T-helper 22 cell (primary cell): ENCODE results near the gene DLG2.

Experiments
- DNase-seq: peaks from one replicate; pipeline ENCODE4 v3.0.0-alpha.2; 2020; ENCODE audit warnings: low read depth

DLG2 gene

GRCh38 chr11:84193706-84194105 is 1433.4 kb downstream of the DLG2 start:
- DNase-seq: no peak

DNA sequence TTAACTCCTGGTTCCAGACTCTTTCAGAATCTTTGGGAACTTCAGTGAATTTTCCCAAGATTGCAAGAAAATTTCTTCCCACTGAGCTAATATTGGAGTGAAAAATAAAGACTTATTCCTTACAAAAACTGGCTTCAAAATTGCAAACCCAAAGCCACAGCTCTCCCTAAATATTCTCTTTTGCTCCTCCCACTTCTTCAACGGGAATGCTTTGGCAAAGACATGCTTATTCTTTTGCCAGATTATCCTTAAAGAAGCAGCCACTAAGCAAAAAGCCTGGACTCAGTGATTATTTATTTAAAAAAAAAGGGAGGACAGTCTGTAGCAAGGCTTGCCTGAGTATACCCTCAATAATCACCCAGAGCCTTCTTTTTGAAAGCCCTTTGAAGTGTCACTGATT is 1438.6 kb downstream of the DLG2 start:
- DNase-seq: no peak

DNA sequence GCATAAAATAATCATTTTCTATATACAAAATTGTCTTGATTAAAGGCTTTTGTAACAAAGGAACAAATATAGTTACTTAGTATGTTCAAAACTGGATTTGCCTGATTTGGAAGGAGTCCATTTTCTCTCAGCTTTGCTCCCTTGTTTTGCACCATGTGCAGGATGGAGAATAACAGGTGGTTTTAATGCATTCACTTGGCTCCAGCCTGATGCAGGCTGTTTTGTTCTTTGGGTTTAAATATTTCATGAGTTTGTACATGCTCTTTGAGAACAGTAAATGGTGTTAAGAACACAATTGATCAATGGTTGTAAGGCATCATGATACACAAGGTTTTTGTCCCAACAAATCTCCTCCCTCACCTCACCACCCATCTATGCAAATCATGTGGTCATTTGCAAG is 1454.1 kb downstream of the DLG2 start:
- DNase-seq: no peak

GRCh38 chr11:84165139-84165538 is 1462.0 kb downstream of the DLG2 start:
- DNase-seq: no peak

DNA sequence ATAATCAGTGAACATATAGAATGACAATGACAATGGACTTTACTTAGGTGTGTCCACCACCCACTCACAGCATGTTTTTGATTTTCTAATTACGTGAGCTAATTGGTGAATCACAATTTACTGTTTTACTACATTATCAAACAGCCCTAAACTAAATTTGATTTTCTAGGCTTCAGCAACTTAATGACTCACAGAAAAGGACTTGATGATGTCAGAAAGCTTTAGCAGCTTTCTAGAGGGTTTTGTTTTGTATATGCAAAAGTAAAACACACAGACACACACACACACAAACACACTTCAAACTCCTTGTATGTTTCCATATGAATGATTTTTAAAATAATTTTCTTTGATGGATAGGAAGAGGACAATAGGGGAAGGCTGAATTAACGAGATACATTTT is 1462.4 kb downstream of the DLG2 start:
- no peak for DNase-seq

- no peak for DNase-seq
Observed at GRCh38 chr11:84163116-84163515, 1464.0 kb downstream of the DLG2 start.

GRCh38 chr11:84157639-84158038 is 1469.5 kb downstream of the DLG2 start:
- DNase-seq: no peak

- no peak for DNase-seq
Observed at GRCh38 chr11:84146826-84147225, 1480.3 kb downstream of the DLG2 start.

GRCh38 chr11:84145616-84146185 is 1481.4 kb downstream of the DLG2 start:
- no peak for DNase-seq

- DNase-seq: no peak
Observed at GRCh38 chr11:84144531-84144930, 1482.6 kb downstream of the DLG2 start.

- no peak for DNase-seq
Observed at GRCh38 chr11:84142411-84142810, 1484.7 kb downstream of the DLG2 start.

- no peak for DNase-seq
Observed at GRCh38 chr11:84140386-84141169, 1486.6 kb downstream of the DLG2 start.

GRCh38 chr11:84137960-84138359 is 1489.2 kb downstream of the DLG2 start:
- no peak for DNase-seq

- DNase-seq: no peak
Observed at GRCh38 chr11:84137505-84137904, 1489.6 kb downstream of the DLG2 start.

- DNase-seq: no peak
Observed at GRCh38 chr11:84136926-84137325, 1490.2 kb downstream of the DLG2 start.

GRCh38 chr11:84130646-84131427 is 1496.3 kb downstream of the DLG2 start:
- DNase-seq: no peak

GRCh38 chr11:84129961-84130576 is 1497.1 kb downstream of the DLG2 start:
- no peak for DNase-seq

GRCh38 chr11:84128840-84129239 is 1498.3 kb downstream of the DLG2 start:
- DNase-seq: no peak

- no peak for DNase-seq
Observed at GRCh38 chr11:84117394-84117793, 1509.8 kb downstream of the DLG2 start.

GRCh38 chr11:84106541-84106940 is 1520.6 kb downstream of the DLG2 start:
- DNase-seq: no peak

DNA sequence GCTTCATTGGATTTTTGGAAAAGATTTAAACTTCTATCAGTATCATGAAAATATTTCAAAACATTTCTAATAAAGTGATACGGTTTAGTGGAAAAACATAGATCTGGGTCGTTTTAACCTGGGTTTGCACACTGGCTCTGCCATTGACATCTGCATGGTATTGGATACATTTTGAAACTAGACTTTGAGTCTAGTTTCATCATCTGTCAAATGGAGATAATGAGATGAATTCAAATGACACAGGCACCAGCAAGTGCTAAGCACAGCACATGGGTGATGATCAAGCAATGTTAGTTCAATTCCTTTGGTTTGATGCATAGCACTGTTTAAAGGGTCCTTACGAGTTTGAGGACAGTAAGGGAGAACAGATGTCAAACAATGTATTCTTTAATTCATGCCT is 1522.0 kb downstream of the DLG2 start:
- DNase-seq: no peak

DNA sequence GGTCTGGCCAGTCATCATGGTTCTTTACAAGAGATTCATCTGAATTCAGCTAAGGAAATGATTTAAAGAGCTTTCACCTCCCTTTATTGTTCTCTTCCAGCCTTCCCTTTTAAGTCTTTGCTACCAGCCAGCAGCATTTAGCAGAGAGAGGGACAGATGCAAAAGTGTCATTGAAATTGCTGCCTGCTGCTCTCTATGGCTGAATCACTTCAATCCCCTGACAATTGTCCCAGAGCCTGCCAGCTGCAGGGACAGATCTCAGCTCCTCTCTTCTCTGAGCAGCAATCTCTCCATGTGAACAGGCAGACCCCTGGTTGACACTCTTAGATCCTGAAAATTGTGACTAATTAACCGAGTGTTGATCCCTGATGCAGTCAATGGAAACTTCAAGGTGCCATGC is 1524.0 kb downstream of the DLG2 start:
- no peak for DNase-seq

DNA sequence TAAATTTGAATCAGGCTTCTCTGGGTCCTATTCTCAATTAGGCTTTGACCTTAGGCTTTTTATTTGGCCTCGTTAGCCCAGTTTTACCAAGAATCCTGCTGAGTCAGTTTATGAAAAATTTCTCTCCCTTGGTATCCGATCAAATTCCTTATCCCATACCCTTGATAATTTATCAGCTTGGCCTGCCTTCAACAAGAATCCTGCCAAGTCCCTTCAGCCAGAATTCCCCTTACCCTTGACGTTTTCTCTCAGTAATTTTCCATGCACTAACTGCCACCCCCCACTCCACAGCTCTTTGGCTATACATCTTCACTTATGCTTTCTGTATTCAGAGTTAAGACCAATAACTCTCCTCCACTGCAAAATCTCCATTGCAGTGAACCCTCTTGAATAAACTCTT is 1530.0 kb downstream of the DLG2 start:
- DNase-seq: no peak
